HUDEP-2 (cell line): Measurements from ENCODE around the gene STXBP1.
"Not testable (repeated sequence)": the region's sequence is repeated elsewhere in the genome, so short reads cannot be mapped to it uniquely, and the experiment has no call there.

Source experiments
- DNase-seq, 76 experiments: peaks; one replicate each; lab custom pipeline; 2025; ENCODE audit not compliant: unreplicated experiment in 76 of 76; lab: John Stamatoyannopoulos, UW

The STXBP1 gene

GRCh38 chr9:127611603-127611898 is 526 bp upstream of the STXBP1 start:
- no peak for DNase-seq

GRCh38 chr9:127612939-127613582 is 984 bp downstream of the STXBP1 start:
- DNase-seq: no peak

DNA sequence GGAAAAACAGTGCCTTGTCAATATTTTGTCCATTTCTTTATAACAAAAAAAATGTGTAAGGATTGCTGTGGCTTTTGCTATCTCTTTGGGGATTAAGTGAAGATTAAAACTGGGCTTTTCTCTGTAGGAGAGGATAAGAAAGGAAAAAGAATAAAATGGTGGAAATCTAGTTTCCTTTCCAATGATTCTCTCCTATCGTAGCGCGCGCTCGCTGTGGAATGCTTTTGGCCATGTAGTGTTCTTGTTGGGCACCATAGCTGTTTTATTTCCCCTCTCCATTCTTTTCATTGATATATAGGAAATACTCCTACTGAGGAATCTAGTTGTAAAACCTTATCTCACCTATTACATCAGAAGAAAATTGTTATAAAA is 1.5 kb downstream of the STXBP1 start:
- no peak for DNase-seq

DNA sequence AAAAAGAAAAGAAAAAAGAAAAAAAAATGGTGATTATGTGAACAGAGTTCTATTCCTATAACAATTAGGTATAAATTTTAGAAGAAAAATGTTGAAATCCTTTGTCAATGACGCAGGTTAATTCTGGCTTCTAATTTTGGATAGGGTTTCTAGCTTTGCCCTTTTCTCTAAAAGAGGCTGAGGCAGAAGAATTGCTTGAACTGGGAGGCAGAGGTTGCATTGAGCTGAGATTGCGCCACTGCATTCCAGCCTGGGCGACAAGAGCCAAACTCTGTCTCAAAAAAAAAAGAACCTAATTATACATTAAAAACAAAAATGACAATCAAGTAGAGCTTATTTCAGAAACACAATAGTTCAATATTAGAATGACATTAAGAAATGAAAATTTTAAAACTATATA is 2.9 kb downstream of the STXBP1 start:
- DNase-seq: no peak

GRCh38 chr9:127621339-127621970 is 9.4 kb downstream of the STXBP1 start:
- DNase-seq: not testable (repeated sequence)

DNA sequence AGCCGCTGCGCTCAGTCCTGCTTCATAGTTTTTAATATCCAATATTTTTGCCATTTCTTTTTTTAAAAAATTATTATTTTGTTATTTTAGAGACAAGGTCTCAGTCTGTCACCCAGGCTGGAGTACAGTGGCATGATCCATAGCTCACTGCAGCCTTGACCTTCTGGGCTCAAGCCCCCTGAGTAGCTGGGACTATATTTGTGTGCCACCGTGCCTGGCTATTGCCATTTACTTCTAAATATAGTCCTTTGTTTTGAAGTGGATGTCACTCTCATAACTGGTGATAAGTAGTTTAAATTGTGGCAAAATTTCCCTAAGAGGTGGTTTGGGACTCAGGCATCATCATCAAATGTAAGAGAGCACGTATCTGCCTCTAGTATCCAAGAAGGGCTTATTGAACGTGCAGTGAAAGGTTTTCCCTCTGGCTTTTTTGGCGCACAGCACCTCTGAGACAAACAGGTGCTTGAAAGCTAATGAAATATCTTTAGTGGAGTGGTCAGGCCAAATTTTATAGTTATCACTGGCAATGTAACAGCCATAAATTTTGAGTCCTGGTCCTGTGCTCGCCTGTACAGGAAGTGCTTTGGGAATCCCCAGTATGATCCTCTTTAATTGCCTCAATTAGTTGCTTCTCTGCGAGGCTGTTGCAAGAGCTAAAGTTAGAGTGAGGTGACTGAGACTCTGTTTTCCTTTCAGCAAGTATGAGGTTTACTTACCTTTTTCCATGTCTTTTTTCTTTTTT is 14.8 kb downstream of the STXBP1 start:
- no peak for DNase-seq

DNA sequence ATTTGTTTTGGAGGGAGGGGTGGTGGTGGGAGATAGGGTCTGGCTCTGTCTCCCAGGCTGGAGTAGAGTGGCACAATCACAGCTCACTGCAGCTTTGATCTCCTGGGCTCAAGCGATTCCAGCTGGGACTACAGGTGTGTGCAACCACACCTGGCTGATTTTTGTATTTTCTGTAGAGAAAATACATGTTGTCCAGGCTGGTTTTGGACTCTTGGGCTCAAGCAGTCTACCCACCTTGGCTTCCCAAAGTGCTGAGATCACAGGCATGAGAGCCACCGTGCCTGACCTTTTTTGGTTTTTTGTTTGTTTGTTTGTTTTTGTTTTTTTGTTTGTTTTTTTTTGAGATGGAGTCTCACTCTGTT is 15.4 kb downstream of the STXBP1 start:
- DNase-seq: no peak

- peak in 54 of 76 experiments; percentile 8 to 84 (median 48) for DNase-seq
Observed at GRCh38 chr9:127628758-127629467, 16.8 kb downstream of the STXBP1 start.

DNA sequence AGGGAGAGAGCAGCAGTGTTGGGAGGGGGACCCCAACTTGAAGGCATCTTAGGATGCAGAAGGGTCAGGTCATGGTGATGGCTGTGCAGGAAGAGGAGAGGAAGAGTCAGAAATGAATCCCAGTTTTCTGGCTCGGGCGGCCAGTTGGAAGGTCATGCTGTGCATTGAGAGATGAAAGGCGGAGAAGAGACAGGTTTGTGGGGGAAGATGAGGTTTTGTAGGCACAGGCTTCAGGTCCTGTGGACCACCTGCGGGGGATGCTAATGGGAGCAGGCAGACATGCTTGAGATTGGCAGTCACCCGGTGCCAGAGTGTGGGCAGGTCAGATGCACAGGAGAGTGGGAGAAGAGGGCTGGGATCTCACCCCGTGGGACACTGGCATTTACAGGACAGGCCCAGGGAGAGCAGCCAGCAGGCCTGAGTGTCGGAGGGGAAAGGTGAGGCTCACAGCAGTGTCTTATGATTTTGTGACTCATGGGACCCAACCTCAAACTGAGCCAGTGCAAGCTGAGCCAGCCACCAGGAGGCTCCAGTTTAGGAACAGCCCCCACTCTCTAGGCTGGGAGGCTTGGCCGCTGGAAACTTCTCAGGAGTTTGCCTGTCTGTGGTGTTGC is 17.5 kb downstream of the STXBP1 start:
- no peak for DNase-seq

DNA sequence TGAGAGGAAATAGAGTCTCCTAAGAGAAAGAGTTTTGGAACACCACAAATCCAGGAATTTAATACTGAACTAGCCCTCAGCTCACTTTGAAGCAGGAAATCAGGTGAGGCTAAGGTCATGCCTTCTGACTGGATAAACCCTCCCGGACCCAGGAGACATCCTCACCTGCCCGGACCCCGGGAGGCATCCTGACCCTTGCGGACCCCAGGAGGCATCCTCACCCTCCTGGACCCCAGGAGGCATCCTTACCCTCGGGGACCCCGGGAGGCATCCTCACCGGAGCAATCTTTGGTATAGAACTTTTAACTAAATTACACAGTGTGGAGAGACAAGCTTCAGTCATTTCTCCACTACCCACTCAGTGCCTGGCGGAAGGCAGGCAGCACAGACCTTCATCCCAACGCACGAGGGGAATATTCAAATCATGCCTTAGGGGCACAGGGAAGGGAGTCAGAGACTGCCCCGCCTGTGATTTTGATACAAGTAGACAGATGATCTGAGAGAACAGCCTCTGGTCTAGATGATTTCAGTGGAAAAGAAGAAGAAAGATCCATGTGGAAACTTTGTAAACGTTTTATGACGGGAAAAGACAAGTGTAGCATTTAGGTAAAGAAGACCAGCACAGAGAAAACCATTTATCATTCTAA is 21.3 kb downstream of the STXBP1 start:
- no peak for DNase-seq

GRCh38 chr9:127634021-127634420 is 21.9 kb downstream of the STXBP1 start:
- DNase-seq: no peak

- peak in 13 of 76 experiments; percentile 2 to 27 (median 14) for DNase-seq
Observed at GRCh38 chr9:127634698-127635097, 22.6 kb downstream of the STXBP1 start.

GRCh38 chr9:127635201-127635735 is 23.2 kb downstream of the STXBP1 start:
- DNase-seq: no peak

- DNase-seq: peak in 3 of 76 experiments; percentile 6 to 22 (median 16)
Observed at GRCh38 chr9:127637322-127637847, 25.3 kb downstream of the STXBP1 start.

GRCh38 chr9:127640908-127641545 is 28.9 kb downstream of the STXBP1 start:
- DNase-seq: no peak

- no peak for DNase-seq
Observed at GRCh38 chr9:127642082-127642740, 30.1 kb downstream of the STXBP1 start.

GRCh38 chr9:127644146-127644827 is 32.2 kb downstream of the STXBP1 start:
- no peak for DNase-seq

- DNase-seq: no peak
Observed at GRCh38 chr9:127644943-127645342, 32.9 kb downstream of the STXBP1 start.

GRCh38 chr9:127647451-127647850 is 35.4 kb downstream of the STXBP1 start:
- DNase-seq: no peak
